Kidney epithelial cell (primary cell): ENCODE results near the gene KIAA1586. TPM values are rescaled to one million over a fixed set of nuclear protein-coding genes. Genes with fewer than 3 reads are reported as not detected.
"Not testable (repeated sequence)": the region's sequence is repeated elsewhere in the genome, so short reads cannot be mapped to it uniquely, and the experiment has no call there.

ENCODE experiments used
- DNase-seq: peaks from one replicate; pipeline ENCODE4 v3.0.0-alpha.2; 2010; ENCODE audit warnings: low read depth
- H3K27me3 ChIP-seq: 2 replicates; pipeline ENCODE4 v1.6.0; 2011; ENCODE audit warnings: low read length; ENCODE audit not compliant: control insufficient read depth, insufficient read depth
- H3K36me3 ChIP-seq: 2 replicates; pipeline ENCODE4 v1.5.1; 2011; ENCODE audit warnings: low read length; ENCODE audit not compliant: control insufficient read depth, insufficient read depth
- H3K4me3 ChIP-seq: 2 replicates; pipeline ENCODE4 v1.5.1; 2011; ENCODE audit warnings: low read depth, mild to moderate bottlenecking, control low read depth, low read length
- total RNA-seq: library from RNA; depleted of rRNA; stranded (reverse); fragments of >200 nt; gene quantifications from 2 replicates; pipeline ENCODE4 v1.2.3, GENCODE V29; 2015
- TF ChIP-seq, protein P1 (sequence below): IDR thresholded peaks from 2 replicates; pipeline ENCODE4 v1.5.1; 2011; ENCODE audit warnings: mild to moderate bottlenecking, moderate library complexity, low read length, control low read depth, inconsistent platforms; ENCODE audit not compliant: insufficient read depth, poor library complexity, severe bottlenecking

The KIAA1586 gene
- total RNA-seq, 1 donor from 2014 or later: 5.7 TPM

DNA sequence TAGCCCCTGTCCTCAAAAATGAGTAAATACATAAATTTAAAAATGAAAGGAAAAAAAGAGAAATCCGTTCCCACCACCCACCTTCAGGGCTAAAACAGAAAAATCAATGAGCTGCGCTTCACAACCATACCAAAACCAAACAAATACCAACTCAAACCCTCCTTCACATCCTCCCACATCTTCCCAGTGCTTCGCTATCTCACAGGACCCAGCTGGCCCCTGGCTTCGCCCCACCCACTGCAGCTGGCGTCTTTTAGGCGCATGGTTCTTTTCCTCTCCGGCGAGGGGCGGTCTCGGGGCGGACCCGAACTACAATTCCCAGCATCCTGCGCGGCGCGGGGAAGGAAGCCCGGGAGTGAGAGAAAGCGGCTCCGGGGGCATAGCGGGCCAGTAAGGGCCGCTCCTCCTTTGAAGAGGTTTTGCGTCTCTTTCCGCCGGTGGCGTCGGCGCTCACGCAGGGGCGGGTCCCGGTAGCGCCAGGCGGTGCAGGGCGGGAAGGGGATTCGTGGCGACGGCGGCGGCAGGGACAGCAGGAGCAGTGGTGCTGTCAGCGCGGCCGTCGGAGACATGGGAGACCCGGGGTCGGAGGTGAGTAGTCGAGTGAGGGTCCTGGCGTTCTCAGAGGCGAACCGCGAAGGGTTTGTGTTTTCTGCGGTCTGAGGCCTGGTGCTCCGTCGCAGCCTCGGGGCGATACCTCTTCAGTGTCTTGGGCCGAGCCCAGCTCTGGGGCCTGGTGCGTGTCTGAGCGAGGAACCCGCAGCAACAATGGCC, 43.4 kb downstream of the KIAA1586 start, which contains the start of gene ZNF451:
TSS of gene ZNF451 (plus strand) at position 502 of the 771 bp plus-strand sequence. CDS start at position 568, 66 bp downstream.
- DNase-seq: peak; percentile 77
- no peaks in the 10 kb centered on the region for H3K36me3 ChIP-seq
- peak within 1 kb of the TSS; percentile 75 for H3K4me3 ChIP-seq
- H3K27me3 ChIP-seq: no peaks in the 10 kb centered on the region
- TF ChIP-seq, protein P1, sequence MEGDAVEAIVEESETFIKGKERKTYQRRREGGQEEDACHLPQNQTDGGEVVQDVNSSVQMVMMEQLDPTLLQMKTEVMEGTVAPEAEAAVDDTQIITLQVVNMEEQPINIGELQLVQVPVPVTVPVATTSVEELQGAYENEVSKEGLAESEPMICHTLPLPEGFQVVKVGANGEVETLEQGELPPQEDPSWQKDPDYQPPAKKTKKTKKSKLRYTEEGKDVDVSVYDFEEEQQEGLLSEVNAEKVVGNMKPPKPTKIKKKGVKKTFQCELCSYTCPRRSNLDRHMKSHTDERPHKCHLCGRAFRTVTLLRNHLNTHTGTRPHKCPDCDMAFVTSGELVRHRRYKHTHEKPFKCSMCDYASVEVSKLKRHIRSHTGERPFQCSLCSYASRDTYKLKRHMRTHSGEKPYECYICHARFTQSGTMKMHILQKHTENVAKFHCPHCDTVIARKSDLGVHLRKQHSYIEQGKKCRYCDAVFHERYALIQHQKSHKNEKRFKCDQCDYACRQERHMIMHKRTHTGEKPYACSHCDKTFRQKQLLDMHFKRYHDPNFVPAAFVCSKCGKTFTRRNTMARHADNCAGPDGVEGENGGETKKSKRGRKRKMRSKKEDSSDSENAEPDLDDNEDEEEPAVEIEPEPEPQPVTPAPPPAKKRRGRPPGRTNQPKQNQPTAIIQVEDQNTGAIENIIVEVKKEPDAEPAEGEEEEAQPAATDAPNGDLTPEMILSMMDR: no peak

DNA sequence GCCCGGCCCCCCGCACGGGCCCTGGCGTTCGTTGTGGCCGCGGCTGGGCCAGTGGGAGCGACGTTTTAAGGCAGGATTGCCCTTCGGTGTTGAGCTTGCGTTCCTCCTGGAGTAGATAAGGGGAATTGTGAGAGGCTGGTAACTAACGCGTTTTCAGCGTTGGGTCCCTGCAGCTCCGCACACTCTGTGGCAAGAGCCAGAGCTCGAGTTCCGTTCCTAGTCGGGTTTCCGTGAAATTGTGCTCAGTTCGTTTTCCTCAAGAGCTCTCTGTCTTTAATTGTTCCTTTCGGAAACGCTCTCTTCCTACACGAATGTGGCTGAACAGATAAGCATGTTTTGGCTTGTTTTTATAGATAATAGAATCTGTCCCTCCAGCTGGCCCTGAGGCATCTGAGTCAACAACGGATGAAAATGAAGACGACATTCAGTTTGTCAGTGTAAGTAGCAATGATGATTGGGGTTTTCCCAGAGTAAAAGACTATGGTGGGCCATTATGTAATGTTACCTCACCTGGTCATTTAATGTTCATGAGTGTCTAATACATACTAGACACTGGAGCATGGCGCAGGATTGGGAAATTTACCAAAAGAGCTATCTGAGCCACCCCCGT, 44.1 kb downstream of the KIAA1586 start:
- H3K27me3 ChIP-seq, DNase-seq, H3K4me3 ChIP-seq, H3K36me3 ChIP-seq: not testable (repeated sequence)

DNA sequence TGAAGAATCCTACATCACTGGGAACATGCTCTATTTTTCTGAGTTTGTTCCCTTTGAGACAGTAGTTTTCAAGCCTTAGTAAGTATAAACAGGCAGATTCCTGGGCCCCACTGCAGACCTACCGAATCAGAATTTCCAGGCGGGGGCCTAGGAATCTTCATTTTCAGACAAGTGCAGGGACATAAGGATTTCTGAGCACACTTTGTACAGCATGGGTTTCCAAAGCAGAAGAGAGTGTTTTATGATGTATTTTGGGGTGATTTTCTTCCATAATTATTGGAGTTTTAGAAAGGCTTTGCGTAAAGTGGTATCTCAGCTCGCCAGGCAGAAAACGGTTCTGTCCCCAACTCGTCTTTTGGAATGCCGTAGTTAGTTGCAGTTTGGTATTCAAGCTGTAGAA, 44.9 kb downstream of the KIAA1586 start:
- not testable (repeated sequence) for H3K36me3 ChIP-seq, H3K27me3 ChIP-seq, DNase-seq
- H3K4me3 ChIP-seq: peak overlapping the region; percentile 18

DNA sequence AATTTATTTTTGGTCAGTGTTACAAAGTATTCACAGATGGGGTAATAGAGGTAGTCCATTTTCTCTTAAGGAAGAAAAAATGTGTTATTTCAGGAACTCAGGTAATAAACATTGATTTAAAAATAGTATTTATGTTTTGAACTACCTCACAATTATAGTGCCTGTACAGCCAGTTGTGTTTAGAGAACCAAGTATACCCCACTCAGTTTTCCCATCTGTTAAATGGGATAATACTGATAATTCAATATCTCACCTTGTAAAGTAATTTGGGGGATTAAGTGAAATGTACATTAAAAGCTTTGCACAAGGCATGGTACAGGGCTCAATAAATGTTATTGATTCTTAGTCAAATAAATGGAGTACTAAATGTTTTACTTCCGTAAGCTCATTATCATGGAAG, 48.2 kb downstream of the KIAA1586 start:
- H3K36me3 ChIP-seq: no peaks in the 10 kb centered on the region
- TF ChIP-seq, protein P1: no peak
- H3K27me3 ChIP-seq: no peaks in the 10 kb centered on the region
- DNase-seq: no peak
- no peak overlapping the region for H3K4me3 ChIP-seq

DNA sequence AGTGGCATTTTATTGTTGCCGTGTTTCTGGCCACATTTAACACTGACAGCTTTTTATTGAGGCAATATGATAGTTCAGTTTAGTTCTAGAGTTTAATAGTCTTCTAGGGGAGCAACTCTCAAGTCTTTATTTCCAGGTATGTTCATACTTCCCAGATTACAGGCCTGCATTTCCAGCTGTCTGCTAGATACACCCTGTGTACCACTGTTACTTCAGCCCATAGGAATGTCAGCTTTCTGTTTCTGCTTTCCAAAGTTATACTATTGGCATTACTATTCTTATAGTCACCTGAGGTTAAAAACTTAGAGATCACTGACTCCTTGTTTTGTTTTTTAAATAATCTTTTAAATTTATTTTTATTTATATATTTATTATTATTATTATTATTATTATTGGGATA, 51.1 kb downstream of the KIAA1586 start:
- Histone ChIP-seq H3K4me3 (no peak overlapping the region), H3K27me3 (no peaks in the 10 kb centered on the region), H3K36me3 (no peaks in the 10 kb centered on the region)
- TF ChIP-seq, protein P1: no peak
- DNase-seq: no peak

DNA sequence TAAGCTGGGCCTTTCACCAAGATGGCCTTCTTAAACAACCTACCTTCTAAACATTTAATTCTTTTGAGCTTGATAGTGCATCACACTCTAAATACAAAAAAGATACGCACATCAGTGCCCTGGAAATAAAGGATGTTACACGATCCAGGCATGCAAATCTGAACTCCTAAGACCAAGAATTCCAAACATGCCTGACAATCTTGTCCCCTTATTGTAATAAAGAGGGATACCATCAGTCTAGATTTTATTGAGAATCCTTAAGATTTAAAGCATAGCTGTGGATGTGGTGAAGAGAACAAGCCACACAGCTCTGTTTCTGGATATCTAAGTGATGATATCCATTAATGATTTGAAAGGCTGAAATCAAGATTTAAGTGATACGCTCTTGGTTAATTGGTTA, 56.5 kb downstream of the KIAA1586 start:
- TF ChIP-seq, protein P1: no peak

More for the DNA sequence above, 56.5 kb downstream of the KIAA1586 start:
- H3K4me3 ChIP-seq: no peak overlapping the region
- no peaks in the 10 kb centered on the region for H3K36me3 ChIP-seq
- DNase-seq: no peak
- no peaks in the 10 kb centered on the region for H3K27me3 ChIP-seq
